Fibroblast of lung (primary cell): ENCODE data around the gene PLEKHM1. TPM values are rescaled to one million over a fixed set of nuclear protein-coding genes. Genes with fewer than 3 reads are reported as not detected.
"Not testable (repeated sequence)": the region's sequence is repeated elsewhere in the genome, so short reads cannot be mapped to it uniquely, and the experiment has no call there.

Source experiments
- DNase-seq, 2 donors: peaks; one replicate each; pipeline versions ENCODE4 v3.0.0 to v3.0.0-alpha.2; 2010; ENCODE audit warnings: low read depth in 2 of 2
- H2AFZ ChIP-seq: 2 replicates; pipeline ENCODE4 v1.5.1; 2012; ENCODE audit warnings: low read length, control low read depth, inconsistent platforms
- H3K27ac ChIP-seq: 2 replicates; pipeline ENCODE4 v1.5.1; 2011; ENCODE audit warnings: low read length, control low read depth; ENCODE audit not compliant: insufficient read depth
- H3K27me3 ChIP-seq: 2 replicates; pipeline ENCODE4 v1.5.1; 2011; ENCODE audit warnings: mild to moderate bottlenecking, low read length; ENCODE audit not compliant: control insufficient read depth, insufficient read depth
- H3K36me3 ChIP-seq: 2 replicates; pipeline ENCODE4 v1.5.1; 2011; ENCODE audit warnings: low read length; ENCODE audit not compliant: control insufficient read depth, insufficient read depth
- H3K4me1 ChIP-seq: 2 replicates; pipeline ENCODE4 v1.5.1; 2011; ENCODE audit warnings: low read length; ENCODE audit not compliant: control insufficient read depth, insufficient read depth; ENCODE audit errors: extremely low read depth
- H3K4me2 ChIP-seq: 2 replicates; pipeline ENCODE4 v1.5.1; 2011; ENCODE audit warnings: low read length, control low read depth; ENCODE audit not compliant: insufficient read depth; ENCODE audit errors: extremely low read depth
- H3K4me3 ChIP-seq, 4 experiments: fragments of 200-600 bp in 1 of 4; sonication (generic) in 1 of 4; replicated peaks in 1 of 4; 2 replicates each; pipeline ENCODE4 v1.5.1; 2011 to 2016; ENCODE audit warnings: low read length in 4 of 4, low read depth in 3 of 4, mild to moderate bottlenecking in 3 of 4, control low read depth in 2 of 4, inconsistent platforms in 1 of 4, mixed read lengths in 1 of 4; ENCODE audit not compliant: insufficient read depth in 1 of 4; ENCODE audit errors: control extremely low read depth in 1 of 4
- H3K79me2 ChIP-seq: 2 replicates; pipeline ENCODE4 v1.5.1; 2012; ENCODE audit warnings: mild to moderate bottlenecking, low read length, inconsistent platforms; ENCODE audit not compliant: control insufficient read depth, insufficient read depth
- H3K9ac ChIP-seq: 2 replicates; pipeline ENCODE4 v1.5.1; 2011; ENCODE audit warnings: mild to moderate bottlenecking, low read length, control low read depth; ENCODE audit not compliant: insufficient read depth
- H3K9me3 ChIP-seq: 2 replicates; pipeline ENCODE4 v1.5.1; 2012; ENCODE audit warnings: low read depth, low read length; ENCODE audit not compliant: control insufficient read depth, insufficient read depth
- H4K20me1 ChIP-seq: 2 replicates; pipeline ENCODE4 v1.5.1; 2011; ENCODE audit warnings: low read length; ENCODE audit not compliant: control insufficient read depth, insufficient read depth; ENCODE audit errors: extremely low read depth
- polyA plus RNA-seq, 2 donors: library from polyadenylated mRNA; depleted of rRNA in 1 of 2; stranded (reverse) in 1 of 2; unstranded in 1 of 2; fragments of >200 nt; gene quantifications; 2 replicates each; pipeline ENCODE4 v1.2.1, GENCODE V29; 2011 to 2012; ENCODE audit warnings: missing spikeins in 1 of 2
- total RNA-seq: library from RNA; depleted of rRNA; stranded (reverse); fragments of >200 nt; gene quantifications from 2 replicates; pipeline ENCODE4 v1.2.1, GENCODE V29; 2014

PLEKHM1 gene
- total and polyA plus RNA-seq, 2 donors (not counting 1 experiment from before 2014, with no cell fraction given), result 15.8 to 27.9 TPM

DNA sequence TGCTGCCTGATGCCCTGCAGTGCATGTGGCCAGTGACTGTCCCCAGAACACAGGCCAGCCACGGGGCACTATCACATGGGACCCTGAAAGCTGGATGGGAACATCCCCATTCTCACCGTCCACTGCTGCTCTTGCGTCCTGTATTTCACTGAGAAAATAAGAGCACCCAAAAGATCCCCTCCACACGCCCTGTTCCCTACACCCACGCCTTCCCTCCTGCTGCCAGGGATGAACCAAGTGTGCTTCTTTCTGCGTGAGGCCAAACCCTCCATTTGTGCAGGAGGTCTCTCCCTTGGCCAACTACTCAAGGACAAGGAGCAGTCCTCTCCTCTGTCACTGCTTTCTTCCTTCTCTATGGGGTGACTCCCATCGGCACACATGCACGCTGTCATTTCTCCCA, 36.2 kb downstream of the PLEKHM1 start:
- not testable (repeated sequence) for H4K20me1 ChIP-seq, H3K27me3 ChIP-seq, H3K79me2 ChIP-seq, H2AFZ ChIP-seq, DNase-seq, H3K27ac ChIP-seq, H3K9ac ChIP-seq, H3K36me3 ChIP-seq, H3K4me3 ChIP-seq, H3K4me2 ChIP-seq, H3K9me3 ChIP-seq, H3K4me1 ChIP-seq

DNA sequence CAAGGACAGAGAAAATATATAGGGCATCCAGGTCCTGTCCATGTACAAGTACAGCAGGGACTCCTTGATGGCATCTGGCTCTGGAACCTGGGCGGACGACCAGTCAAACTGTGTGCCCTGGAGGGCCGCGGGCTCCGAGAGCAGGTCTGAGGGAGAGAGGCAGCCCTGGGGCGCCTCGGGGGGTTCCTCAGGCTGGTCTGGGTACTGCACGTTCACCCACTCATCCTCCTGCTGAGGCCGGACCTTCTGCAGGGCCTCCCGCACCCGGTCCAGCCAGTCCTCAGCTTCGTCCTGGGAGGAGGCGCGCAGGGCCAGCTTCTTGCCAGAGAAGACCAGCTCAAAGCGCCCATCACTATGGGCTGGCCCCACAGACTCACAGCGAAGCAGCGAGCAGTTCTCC, 36.8 kb downstream of the PLEKHM1 start:
- not testable (repeated sequence) for H3K27me3 ChIP-seq, H3K27ac ChIP-seq, H3K4me2 ChIP-seq, H3K79me2 ChIP-seq, H3K9me3 ChIP-seq, DNase-seq, H4K20me1 ChIP-seq, H3K9ac ChIP-seq, H2AFZ ChIP-seq, H3K36me3 ChIP-seq, H3K4me3 ChIP-seq, H3K4me1 ChIP-seq

DNA sequence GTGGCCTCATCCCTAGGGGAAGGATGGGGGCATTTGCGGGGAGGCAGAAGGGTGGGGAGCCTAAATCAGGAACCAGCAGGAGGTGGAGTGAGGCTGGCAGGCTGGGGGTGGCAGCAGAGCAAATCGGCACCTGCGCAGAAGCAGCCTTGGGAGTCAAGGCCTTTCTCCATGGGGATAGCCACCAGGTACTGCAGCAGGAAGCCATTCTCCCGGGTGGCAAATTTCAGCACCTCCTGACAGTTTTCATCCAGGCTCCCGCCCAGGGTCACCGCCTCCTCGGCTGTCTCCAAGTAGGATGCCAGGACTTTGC, 37.3 kb downstream of the PLEKHM1 start:
- not testable (repeated sequence) for H3K9ac ChIP-seq, H3K27ac ChIP-seq, H3K4me1 ChIP-seq, H3K9me3 ChIP-seq, DNase-seq, H3K79me2 ChIP-seq, H3K4me2 ChIP-seq, H3K27me3 ChIP-seq, H2AFZ ChIP-seq, H3K4me3 ChIP-seq, H3K36me3 ChIP-seq, H4K20me1 ChIP-seq

DNA sequence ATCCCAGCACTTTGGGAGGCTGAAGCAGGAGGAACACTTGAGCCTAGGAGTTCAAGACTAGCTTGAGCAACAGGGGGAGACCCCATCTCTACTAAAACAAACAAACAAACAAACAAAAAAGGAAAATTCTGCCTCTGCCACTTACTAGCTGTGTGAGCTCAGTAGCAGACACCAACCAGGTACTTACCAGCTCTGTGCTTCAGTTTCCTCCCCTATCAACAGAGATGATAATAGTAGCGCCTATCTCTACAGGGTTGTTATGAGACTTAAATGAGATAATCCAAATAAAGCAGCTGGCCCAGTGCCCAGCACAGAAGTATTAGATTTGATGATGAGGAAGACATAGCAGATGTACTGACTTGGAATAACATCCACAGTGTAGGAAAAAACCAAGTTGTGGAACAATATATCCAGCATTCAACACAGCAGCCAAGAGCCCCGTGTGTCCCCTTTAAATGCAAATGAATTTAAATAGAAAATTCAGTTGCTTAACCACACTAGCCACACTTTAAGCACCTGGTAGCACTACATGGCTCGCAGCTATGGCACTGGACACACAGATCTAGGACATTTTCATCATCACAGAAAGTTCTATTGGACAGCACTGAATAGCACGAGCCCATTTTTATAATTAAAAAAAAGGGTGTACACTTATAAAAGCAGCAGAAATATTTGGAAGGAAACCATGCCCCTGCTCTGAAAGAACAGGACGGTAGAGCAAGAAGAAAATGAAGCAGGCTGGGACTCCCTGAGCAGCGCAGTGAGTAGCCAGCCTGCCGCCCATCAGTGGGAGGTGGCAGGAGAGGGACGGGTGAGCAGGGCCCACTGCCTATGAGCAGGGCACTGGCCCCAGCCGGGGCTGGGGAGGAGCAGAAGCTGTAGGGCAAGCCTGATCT, 37.9 kb downstream of the PLEKHM1 start:
- H3K27me3 ChIP-seq, DNase-seq: not testable (repeated sequence)

DNA sequence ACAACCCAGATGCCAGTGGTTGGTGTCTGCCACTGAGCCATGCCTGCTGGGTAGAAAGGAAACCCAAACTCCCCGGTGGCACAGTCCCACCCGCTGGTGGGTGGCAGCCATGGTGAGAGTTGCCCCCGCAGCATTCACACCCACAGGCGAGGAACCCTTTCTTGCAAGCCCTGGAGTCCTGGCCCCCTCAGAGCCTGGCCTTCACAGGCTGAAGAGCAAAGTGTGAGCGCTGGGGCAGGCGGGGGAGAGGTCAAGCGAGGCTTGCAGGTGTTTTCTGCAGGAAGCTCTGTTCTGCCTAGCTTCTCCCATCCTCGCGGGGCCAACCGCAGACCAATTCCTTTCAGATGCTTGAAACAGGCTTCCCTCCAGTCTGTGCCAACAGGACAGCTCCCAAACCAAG, 38.9 kb downstream of the PLEKHM1 start:
- H3K9ac ChIP-seq, H4K20me1 ChIP-seq, H3K79me2 ChIP-seq, H3K4me3 ChIP-seq, DNase-seq, H3K4me2 ChIP-seq, H3K36me3 ChIP-seq, H3K27me3 ChIP-seq, H3K9me3 ChIP-seq, H3K27ac ChIP-seq, H3K4me1 ChIP-seq, H2AFZ ChIP-seq: not testable (repeated sequence)

More for the DNA sequence above, 37.9 kb downstream of the PLEKHM1 start:
- H3K9me3 ChIP-seq, H3K4me1 ChIP-seq, H3K4me2 ChIP-seq, H3K36me3 ChIP-seq, H2AFZ ChIP-seq, H3K9ac ChIP-seq, H4K20me1 ChIP-seq, H3K27ac ChIP-seq, H3K4me3 ChIP-seq, H3K79me2 ChIP-seq: not testable (repeated sequence)
